ENCODE measurements around the gene MED27. TPM values are rescaled to one million over a fixed set of nuclear protein-coding genes. Genes with fewer than 3 reads are reported as not detected.

MED27 gene
- total RNA-seq, 2 experiments from 2014 or later = 22.6 to 23.4 TPM

DNA sequence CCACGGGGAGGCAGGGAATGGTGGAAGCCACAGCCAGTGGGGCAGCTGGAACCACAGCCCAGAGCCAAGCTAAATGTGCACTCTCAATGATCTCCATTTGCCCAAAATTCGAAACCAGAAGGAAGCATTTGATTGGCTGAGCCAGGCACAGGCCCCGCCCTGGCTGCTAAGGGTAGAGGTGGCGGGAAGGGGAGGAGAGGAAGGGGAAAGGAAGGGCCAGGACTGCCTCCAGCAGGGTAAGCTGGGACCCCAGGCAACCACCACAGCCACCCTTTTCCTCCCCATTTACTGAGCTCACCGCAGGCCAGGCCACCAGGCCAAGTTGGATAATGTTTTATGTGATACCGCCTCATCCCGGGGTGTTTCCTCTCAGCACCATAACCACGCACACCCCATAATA is 239.4 kb downstream of the MED27 start:
- ChIA-PET POLR2A (interaction anchor here (1.0 to 1.9 kb wide), 5 partner anchors 27 to 1190 kb away, joined by 3 to 11 read pairs (median 4); partner anchors contain the start of gene GTF3C5), CTCF (interaction anchor here (0.6 to 1.4 kb wide), 7 partner anchors 14 to 396 kb away, joined by 3 to 4 read pairs (median 3); no protein-coding TSS in a partner anchor)
- Mint-ChIP-seq H3K36me3 (ENCODE audit: low read depth) (peaks cover 3% of the 10 kb centered on the region), H3K27ac (peak overlapping the region; percentile 99), H3K27me3 (peaks cover 6% of the 10 kb centered on the region), H3K9me3 (peaks cover 2% of the 10 kb centered on the region), H3K4me1 (peaks cover 36% of the 10 kb centered on the region), H3K4me3 (peak overlapping the region; percentile 51)
- DNase-seq = peak; percentile 66

DNA sequence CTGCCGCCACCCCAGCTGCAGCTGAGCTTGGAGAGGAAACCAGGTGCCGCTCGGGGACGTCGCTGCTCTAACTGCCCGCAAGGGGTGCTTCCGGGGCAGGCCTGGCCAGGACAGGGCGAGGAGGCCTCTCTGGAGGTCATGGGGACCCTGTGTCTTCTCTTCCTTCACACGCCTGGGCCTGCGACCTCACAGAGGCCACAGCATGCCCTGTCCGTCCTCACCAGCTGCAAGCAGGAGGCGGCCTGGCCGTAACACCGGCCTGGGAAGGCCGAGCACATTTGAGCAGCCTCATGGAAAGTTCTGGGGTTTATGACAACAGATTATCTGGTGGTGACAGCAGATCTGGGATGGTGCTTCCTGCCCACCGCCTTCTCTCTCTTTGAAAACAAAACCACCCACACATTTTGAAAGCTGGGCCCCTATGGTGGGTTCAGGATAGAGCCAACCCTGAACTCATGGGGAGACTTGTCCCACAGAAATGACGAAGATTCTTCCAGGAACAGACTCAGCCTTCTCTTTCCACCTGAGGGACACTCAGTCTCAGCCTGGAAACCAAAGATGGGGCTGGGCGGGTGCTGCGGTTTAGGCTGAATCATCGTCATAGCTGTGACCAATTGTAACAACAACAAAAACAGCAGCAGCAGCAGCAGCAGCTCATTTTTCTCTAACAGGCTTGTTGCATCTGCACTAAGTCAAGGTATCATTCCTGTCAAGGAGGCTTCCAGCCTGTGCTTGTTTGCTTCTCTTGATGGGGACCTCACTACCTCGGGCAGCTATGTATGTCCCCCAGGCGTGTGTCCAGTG is 240.2 kb downstream of the MED27 start:
- Mint-ChIP-seq H3K9me3 (peaks cover 5% of the 10 kb centered on the region), H3K4me3 (peak overlapping the region; percentile 51), H3K27ac (peak overlapping the region; percentile 99), H3K36me3 (ENCODE audit: low read depth) (peaks cover 3% of the 10 kb centered on the region), H3K27me3 (peaks cover 6% of the 10 kb centered on the region), H3K4me1 (peaks cover 37% of the 10 kb centered on the region)
- peak; percentile 86 for DNase-seq
- CTCF ChIA-PET = interaction anchor here (0.6 to 1.4 kb wide), 6 partner anchors 13 to 397 kb away, joined by 3 to 5 read pairs (median 4); no protein-coding TSS in a partner anchor
- POLR2A ChIA-PET = interaction anchor here (0.6 to 1.9 kb wide), 7 partner anchors 13 to 1191 kb away, joined by 3 to 11 read pairs (median 3); partner anchors contain the start of gene GTF3C5

DNA sequence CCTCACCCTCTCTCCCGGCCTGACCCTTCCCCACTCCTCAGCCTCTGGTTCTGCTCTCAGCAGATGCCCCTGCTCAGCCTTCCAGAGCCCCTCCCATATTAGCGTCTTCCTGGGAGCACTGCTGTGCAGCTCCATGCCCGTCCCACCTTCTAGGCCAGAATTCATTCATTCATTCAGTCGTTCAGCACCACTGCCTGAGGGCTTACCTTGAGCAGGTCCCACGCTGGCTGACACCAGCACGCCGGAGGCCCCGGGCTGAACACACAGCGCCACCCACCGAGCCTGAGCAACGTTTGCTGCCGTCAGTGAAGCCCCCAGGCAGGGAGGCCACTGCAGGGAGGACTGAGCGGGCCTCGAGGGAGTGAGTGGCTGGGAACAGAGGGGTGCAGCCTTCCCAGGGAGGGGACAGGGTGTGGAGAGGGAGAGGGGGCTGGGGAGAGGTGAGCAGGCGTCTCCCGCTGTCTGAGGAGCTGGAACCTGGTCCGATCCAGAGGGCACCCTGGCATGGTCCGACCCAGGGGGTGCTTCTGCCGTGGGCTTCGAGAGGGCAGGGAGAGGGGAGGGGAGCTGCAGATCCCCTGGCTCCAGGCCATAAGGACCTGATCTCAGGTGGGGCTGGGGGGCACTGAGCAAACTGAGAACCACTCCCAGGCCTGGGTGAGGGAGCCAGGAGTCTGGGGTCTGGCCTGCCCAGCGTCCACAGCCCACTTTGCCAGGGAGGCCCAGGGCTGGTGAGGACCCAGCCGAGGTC is 241.0 kb downstream of the MED27 start:
- peaks cover 6% of the 10 kb centered on the region for H3K27me3 Mint-ChIP-seq
- ChIA-PET CTCF (interaction anchor here (1.3 to 1.4 kb wide), 2 partner anchors 12 to 37 kb away, joined by 4 to 5 read pairs; no protein-coding TSS in a partner anchor), POLR2A (interaction anchor here (1.2 to 1.9 kb wide), 2 partner anchors 17 to 38 kb away, joined by 3 to 11 read pairs; no protein-coding TSS in a partner anchor)
- no peak for DNase-seq
- H3K27ac Mint-ChIP-seq = peak overlapping the region; percentile 99
- H3K4me3 Mint-ChIP-seq = no peak overlapping the region
- H3K36me3 Mint-ChIP-seq (ENCODE audit: low read depth) = peaks cover 11% of the 10 kb centered on the region
- peaks cover 41% of the 10 kb centered on the region for H3K4me1 Mint-ChIP-seq
- peaks cover 12% of the 10 kb centered on the region for H3K9me3 Mint-ChIP-seq

DNA sequence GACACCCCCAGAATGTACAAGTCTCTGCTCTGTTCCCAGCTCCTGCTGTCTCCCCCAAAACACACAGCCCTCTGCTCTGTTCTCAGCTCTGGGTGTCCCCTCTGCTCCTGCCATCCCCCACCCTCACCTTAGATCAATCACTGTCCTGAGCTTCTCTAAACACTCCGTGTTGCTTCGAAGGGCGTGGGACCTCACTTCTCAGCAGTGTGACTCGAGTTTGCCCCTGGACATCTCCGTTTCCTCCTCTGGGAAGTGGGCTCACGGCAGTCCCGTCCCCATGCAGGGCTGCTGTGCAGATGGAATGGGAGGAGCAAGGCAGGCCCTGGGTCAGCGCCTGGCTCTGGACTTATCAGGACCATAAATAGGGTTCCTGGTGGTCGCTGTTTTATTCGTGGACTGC is 241.8 kb downstream of the MED27 start:
- peaks cover 11% of the 10 kb centered on the region for H3K36me3 Mint-ChIP-seq (ENCODE audit: low read depth)
- POLR2A ChIA-PET = no interaction called here
- H3K27ac Mint-ChIP-seq = peak overlapping the region; percentile 61
- H3K27me3 Mint-ChIP-seq = peaks cover 2% of the 10 kb centered on the region
- no peak for DNase-seq
- peaks cover 13% of the 10 kb centered on the region for H3K9me3 Mint-ChIP-seq
- CTCF ChIA-PET = no interaction called here
- peaks cover 44% of the 10 kb centered on the region for H3K4me1 Mint-ChIP-seq
- H3K4me3 Mint-ChIP-seq = no peak overlapping the region

DNA sequence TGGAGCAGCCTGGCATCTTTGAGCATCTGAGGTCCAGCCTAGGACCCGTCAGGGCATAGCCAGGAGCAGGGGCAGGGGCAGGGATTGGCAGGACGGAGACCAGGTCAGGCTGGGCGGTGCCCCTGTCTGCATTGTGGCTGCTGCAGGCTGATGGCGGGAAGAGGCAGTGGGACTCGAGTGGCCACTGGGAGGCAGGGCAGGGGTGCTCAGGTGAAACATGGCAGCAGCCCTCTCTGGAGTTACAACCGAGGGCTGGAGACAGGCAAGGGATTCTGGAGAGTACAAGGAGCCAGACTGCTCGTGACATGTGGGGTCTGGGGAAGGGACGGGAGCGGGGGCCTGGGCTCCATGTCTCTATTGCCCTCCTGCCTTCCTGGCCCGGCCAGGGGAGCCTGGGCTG is 242.4 kb downstream of the MED27 start:
- H3K27ac Mint-ChIP-seq = peak overlapping the region; percentile 31
- H3K4me1 Mint-ChIP-seq = peaks cover 44% of the 10 kb centered on the region
- peaks cover 2% of the 10 kb centered on the region for H3K27me3 Mint-ChIP-seq
- no peak for DNase-seq
- ChIA-PET CTCF (no interaction called here), POLR2A (no interaction called here)
- H3K9me3 Mint-ChIP-seq = peaks cover 13% of the 10 kb centered on the region
- no peak overlapping the region for H3K4me3 Mint-ChIP-seq
- H3K36me3 Mint-ChIP-seq (ENCODE audit: low read depth) = peaks cover 11% of the 10 kb centered on the region

DNA sequence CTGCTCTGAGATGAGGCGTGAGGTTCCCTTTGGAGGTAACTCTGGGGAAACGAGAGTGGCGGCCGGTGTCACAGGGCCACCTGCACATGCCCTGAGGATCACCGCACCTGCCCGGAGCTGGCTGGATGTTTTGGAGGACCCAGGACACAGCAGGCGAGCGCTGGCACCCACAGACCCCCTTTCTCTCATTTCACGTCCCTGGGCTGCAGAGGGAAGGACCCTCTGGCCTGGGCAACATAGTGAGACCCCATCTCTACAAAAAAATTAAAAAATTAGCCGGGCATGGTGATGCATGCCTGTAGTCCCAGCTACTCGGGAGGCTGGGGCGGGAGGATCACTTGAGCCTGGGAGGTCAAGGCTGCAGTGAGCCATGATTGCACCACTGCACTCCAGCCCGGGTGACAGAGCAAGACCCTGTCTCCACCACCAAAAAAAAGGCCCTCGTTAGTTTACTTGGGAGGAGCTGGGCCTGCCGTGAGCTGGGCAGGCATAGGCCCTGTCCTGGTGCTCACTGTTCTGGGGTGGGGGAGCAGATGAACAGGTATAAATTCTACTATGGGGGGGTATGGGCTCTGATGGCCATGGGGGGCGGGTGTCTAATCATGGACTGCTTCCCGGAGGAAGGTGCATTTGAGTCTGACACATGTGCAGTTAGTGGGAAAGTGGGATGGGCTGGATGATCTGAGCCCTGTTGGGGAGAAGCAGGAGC is 242.9 kb downstream of the MED27 start:
- ChIA-PET POLR2A (no interaction called here), CTCF (no interaction called here)
- DNase-seq = no peak
- Mint-ChIP-seq H3K27me3 (peaks cover 2% of the 10 kb centered on the region), H3K4me1 (peaks cover 43% of the 10 kb centered on the region), H3K36me3 (ENCODE audit: low read depth) (peaks cover 11% of the 10 kb centered on the region), H3K27ac (peak overlapping the region; percentile 29), H3K9me3 (peaks cover 13% of the 10 kb centered on the region), H3K4me3 (no peak overlapping the region)

DNA sequence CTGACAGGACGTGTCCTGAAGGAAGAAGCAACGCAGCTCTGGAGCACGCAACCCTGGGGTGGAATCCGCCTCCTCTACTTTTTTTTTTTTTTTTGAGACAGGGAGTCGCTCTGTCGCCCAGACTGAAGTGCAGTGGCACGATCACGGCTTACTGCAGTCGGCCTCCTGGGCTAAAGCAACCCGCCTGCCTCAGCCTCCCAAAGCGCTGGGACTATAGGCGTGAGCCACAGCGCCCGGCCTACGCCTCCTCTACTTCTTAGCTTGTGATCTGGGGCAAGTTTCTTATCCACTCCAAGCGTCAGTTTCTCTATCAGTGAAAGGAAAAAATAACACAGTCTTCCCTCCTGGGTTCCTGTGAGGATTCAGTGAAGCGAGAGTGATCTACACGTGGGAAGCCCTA is 243.6 kb downstream of the MED27 start:
- Mint-ChIP-seq H3K9me3 (peaks cover 13% of the 10 kb centered on the region), H3K4me1 (peaks cover 40% of the 10 kb centered on the region), H3K36me3 (ENCODE audit: low read depth) (peaks cover 11% of the 10 kb centered on the region), H3K27ac (no peak overlapping the region), H3K4me3 (no peak overlapping the region), H3K27me3 (peaks cover 2% of the 10 kb centered on the region)
- POLR2A ChIA-PET = no interaction called here
- no peak for DNase-seq
- CTCF ChIA-PET = no interaction called here

DNA sequence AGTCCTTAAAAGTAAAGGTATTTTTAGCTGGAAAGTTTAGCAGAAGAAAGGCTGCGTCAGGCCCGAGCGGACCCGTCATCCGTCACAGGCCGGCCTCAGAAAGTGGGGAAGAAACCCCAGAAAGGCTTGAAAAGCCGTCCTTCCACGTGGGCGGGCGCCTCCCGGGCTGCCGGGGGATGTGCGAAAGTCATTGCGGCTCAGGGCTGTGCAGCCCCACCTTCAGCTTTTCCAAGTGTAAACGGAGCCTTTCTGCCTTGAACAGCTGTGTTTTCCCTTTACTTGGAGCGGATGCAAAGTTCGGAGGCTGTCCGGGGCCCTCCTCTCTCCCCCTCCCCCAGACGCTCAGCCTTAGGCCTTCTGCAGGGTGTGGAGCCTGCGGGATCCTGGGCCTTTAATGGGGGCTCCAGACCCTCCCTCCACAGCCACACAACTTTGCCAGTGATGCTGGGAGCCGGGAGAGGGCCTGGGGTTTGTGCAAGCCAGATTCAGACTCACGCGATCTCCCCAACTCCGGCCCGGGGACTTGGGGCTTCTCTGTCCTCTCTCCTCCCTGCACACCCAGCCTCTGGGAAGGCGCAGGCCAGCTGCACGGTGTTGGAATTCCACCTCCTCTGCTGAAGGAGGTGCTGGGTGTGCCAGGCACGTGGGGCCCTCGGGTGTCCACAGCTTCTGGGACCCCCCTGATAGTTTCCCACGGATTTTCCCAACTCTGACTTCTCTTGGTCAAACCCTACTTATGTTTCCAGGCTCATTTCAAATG is 244.3 kb downstream of the MED27 start:
- ChIA-PET POLR2A (no interaction called here), CTCF (no interaction called here)
- H3K27ac Mint-ChIP-seq = no peak overlapping the region

DNA sequence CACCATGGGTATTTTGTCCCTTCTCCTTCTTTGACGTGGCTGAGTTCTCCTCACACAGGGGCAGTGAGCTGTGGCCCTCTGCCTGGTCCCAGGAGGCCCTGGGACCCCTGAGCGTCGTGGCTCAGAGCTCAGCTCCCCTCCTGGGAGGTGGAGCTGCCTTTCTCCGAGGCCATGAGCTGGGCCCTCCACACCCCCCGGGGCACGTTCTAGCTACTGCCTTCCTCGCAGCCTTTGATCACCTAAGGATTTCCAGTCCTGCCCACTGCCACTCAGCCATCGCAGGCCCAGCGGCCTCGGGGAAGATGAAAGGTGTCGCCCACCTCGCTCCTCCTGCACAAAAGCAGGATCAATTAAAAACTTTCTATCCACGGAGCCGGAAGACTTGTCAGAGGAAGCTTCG is 244.9 kb downstream of the MED27 start:
- peaks cover 29% of the 10 kb centered on the region for H3K4me1 Mint-ChIP-seq
- H3K36me3 Mint-ChIP-seq (ENCODE audit: low read depth) = peaks cover 11% of the 10 kb centered on the region
- H3K9me3 Mint-ChIP-seq = peaks cover 13% of the 10 kb centered on the region
- peaks cover 2% of the 10 kb centered on the region for H3K27me3 Mint-ChIP-seq
- H3K4me3 Mint-ChIP-seq = no peak overlapping the region
- no peak for DNase-seq
- ChIA-PET POLR2A (no interaction called here), CTCF (no interaction called here)
- no peak overlapping the region for H3K27ac Mint-ChIP-seq

More for the DNA sequence above, 244.3 kb downstream of the MED27 start:
- Mint-ChIP-seq H3K27me3 (peaks cover 2% of the 10 kb centered on the region), H3K9me3 (peaks cover 13% of the 10 kb centered on the region), H3K36me3 (ENCODE audit: low read depth) (peaks cover 11% of the 10 kb centered on the region), H3K4me1 (peaks cover 35% of the 10 kb centered on the region), H3K4me3 (no peak overlapping the region)
- no peak for DNase-seq

DNA sequence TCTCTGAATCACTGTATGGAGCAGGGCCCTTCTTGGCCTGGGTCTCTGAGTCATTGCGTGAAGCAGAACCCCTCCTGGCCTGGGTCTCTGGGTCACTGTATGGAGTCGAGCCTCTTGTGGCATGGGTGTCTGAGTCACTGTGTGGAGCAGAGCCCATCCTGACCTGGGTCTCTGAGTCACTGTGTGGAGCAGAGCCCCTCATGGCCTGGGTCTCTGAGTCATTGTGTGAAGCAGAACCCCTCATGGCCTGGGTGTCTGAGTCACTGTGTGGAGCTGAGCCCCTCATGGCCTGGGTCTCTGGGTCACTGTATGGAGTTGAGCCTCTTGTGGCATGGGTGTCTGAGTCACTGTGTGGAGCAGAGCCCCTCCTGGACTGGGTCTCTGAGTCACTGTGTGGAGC is 245.8 kb downstream of the MED27 start:
- no peak overlapping the region for H3K4me3 Mint-ChIP-seq
- peaks cover 11% of the 10 kb centered on the region for H3K36me3 Mint-ChIP-seq (ENCODE audit: low read depth)
- POLR2A ChIA-PET = no interaction called here
- H3K27me3 Mint-ChIP-seq = peaks cover 2% of the 10 kb centered on the region
- peaks cover 23% of the 10 kb centered on the region for H3K4me1 Mint-ChIP-seq
- no peak overlapping the region for H3K27ac Mint-ChIP-seq
- no peak for DNase-seq
- peaks cover 13% of the 10 kb centered on the region for H3K9me3 Mint-ChIP-seq
- CTCF ChIA-PET = no interaction called here

DNA sequence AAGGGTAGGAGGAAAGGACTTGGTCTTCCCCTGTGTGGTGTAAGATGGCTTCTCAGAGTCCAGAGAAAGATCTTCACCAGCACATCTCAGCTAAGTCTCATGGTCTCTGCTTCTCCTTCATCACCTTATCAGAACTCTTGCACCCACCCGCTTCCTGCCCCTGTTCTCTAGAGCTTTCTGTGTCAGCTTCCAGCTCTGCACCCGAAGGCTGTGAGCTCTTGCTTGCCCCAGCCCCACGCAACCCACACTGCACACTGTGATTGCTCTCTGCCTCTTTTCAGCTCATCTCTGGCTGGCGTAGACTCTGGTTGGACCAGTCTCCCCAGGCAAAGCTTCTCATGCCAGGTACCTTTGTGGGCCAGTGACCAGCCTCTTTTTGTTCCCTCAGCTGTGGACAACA is 246.6 kb downstream of the MED27 start:
- peaks cover 11% of the 10 kb centered on the region for H3K36me3 Mint-ChIP-seq (ENCODE audit: low read depth)
- POLR2A ChIA-PET = no interaction called here
- peaks cover 2% of the 10 kb centered on the region for H3K27me3 Mint-ChIP-seq
- H3K4me3 Mint-ChIP-seq = no peak overlapping the region
- H3K27ac Mint-ChIP-seq = no peak overlapping the region
- DNase-seq = no peak
- CTCF ChIA-PET = no interaction called here
- H3K9me3 Mint-ChIP-seq = peaks cover 13% of the 10 kb centered on the region
- H3K4me1 Mint-ChIP-seq = peaks cover 18% of the 10 kb centered on the region

DNA sequence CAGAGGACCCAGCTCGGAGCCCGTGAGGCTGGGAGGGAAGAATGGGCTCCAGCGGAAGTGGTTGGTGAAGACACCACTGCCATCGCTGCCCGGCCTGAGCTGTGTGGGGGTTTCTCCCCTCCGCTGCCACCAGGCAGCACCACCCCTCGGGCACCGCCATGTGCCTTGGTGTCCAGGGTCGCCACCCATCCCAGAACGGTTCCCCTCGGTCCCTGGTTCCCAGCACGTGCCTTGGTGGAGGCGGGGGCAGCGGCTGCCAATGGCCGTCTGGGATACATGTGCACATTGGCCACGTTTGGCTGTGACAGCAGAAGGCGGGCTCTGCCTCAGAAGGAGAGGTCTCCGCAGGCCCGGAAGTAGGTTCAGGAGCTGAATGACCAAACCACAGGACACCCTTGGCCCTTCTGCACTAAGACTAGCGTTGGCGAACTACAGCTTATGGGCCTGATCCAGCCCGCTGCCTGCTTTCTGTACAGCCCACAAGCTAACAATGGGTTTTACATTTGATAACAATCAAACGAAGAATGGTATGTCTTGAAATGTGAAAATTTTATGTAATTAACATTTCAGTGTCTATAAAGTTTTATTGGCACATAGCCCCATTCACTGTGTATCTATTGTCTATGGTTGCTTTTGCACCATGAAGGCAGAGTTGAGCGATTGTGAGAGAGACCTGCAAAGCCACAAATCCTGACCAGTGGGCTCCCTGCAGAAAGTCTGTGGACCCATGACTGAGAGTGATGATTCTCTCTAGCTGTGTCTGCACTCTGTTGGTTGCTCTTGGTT is 248.1 kb downstream of the MED27 start:
- Mint-ChIP-seq H3K4me3 (no peak overlapping the region), H3K4me1 (peaks cover 13% of the 10 kb centered on the region), H3K27ac (no peak overlapping the region), H3K36me3 (ENCODE audit: low read depth) (peaks cover 8% of the 10 kb centered on the region), H3K27me3 (peaks cover 4% of the 10 kb centered on the region), H3K9me3 (peaks cover 13% of the 10 kb centered on the region)
- ChIA-PET CTCF (interaction anchor here (0.7 to 1.1 kb wide), 2 partner anchors 340 to 425 kb away, joined by 3 read pairs; no protein-coding TSS in a partner anchor), POLR2A (no interaction called here)
- DNase-seq = no peak
